ENCODE data around the gene GPR171.

Gene GPR171

GRCh38 chr3:151182349-151183079, 20.5 kb downstream of the GPR171 start:
- Histone ChIP-seq H3K9me2 (replicated peaks; ENCODE audit: insufficient read depth, low read length) (no peaks in the 10 kb centered on the region), H3K4me2 (ENCODE audit: low read depth, low read length, poor library complexity, severe bottlenecking) (no peak overlapping the region), H3F3A (ENCODE audit: insufficient read depth) (no peaks in the 10 kb centered on the region), H3K27me3 (ENCODE audit: low read length) (no peaks in the 10 kb centered on the region), H3K9ac (ENCODE audit: low read length) (no peak overlapping the region), H3K79me2 (ENCODE audit: insufficient read depth, low read length) (no peaks in the 10 kb centered on the region), H4K20me1 (ENCODE audit: low read depth, low read length) (no peaks in the 10 kb centered on the region), H3K9me3 (ENCODE audit: insufficient read depth, low read length) (no peaks in the 10 kb centered on the region), H3K27ac (ENCODE audit: low read depth, low read length) (no peak overlapping the region), H3K36me3 (ENCODE audit: low read length) (no peaks in the 10 kb centered on the region; the same call in 1 of the 2 replicates), H3K4me3 (ENCODE audit: insufficient read depth, low read length, poor library complexity, severe bottlenecking) (no peak overlapping the region), H2AFZ (ENCODE audit: low read depth, low read length, severe bottlenecking) (no peak overlapping the region)
- TF ChIP-seq, protein P1, sequence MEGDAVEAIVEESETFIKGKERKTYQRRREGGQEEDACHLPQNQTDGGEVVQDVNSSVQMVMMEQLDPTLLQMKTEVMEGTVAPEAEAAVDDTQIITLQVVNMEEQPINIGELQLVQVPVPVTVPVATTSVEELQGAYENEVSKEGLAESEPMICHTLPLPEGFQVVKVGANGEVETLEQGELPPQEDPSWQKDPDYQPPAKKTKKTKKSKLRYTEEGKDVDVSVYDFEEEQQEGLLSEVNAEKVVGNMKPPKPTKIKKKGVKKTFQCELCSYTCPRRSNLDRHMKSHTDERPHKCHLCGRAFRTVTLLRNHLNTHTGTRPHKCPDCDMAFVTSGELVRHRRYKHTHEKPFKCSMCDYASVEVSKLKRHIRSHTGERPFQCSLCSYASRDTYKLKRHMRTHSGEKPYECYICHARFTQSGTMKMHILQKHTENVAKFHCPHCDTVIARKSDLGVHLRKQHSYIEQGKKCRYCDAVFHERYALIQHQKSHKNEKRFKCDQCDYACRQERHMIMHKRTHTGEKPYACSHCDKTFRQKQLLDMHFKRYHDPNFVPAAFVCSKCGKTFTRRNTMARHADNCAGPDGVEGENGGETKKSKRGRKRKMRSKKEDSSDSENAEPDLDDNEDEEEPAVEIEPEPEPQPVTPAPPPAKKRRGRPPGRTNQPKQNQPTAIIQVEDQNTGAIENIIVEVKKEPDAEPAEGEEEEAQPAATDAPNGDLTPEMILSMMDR (IDR thresholded peaks at IDR 0.05; ENCODE audit: insufficient read depth, low read length, poor library complexity, severe bottlenecking) = no peak
- TF ChIP-seq EZH2phosphoT487 (conservative IDR thresholded peaks at IDR 0.05; ENCODE audit: low read length) = no peak

DNA sequence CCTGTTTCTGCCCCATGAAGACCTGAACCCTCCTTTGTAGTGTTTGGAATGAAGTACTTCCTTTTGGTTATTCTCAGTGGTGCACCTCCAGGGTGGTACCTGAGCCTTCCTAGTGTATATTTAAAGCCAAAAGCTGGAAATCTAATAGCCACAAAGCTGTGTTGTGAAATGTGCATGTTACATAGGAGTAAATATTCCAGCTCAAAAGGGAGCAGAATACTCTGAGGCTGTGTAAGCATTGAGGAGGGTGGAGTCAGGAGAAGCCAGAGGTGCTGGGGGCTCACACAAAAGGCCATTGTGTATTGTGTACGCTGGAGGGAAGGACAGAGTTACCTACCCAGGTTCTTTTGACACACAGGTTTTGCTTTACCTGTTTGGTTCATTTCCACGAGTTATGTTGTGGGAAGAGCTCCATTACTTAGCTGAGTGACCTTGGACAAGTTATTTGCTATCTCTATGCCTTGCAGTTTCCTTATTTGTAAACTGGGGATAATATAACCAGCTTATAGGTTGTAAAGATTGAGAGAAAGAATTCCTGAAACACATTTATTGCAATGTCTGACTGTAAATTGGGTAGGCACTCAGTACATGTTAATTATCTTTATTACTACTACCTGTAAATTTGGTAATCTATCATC, 24.7 kb downstream of the GPR171 start:
- no peaks in the 10 kb centered on the region; the same call in 1 of the 2 replicates for H3K36me3 ChIP-seq (ENCODE audit: low read length)
- no peaks in the 10 kb centered on the region for H3K79me2 ChIP-seq (ENCODE audit: insufficient read depth, low read length)
- no peaks in the 10 kb centered on the region for H3K9me3 ChIP-seq (ENCODE audit: insufficient read depth, low read length)

GRCh38 chr3:151175952-151176351, 27.1 kb downstream of the GPR171 start:
- TF ChIP-seq, protein P1 (IDR thresholded peaks at IDR 0.05; ENCODE audit: insufficient read depth, low read length, poor library complexity, severe bottlenecking) = no peak
- no peak for TF ChIP-seq EZH2phosphoT487 (conservative IDR thresholded peaks at IDR 0.05; ENCODE audit: low read length)
- no peaks in the 10 kb centered on the region for H3K79me2 ChIP-seq (ENCODE audit: insufficient read depth, low read length)
- no peaks in the 10 kb centered on the region for H3K27me3 ChIP-seq (ENCODE audit: low read length)
- no peak overlapping the region for H3K4me2 ChIP-seq (ENCODE audit: low read depth, low read length, poor library complexity, severe bottlenecking)
- no peak overlapping the region for H3K4me3 ChIP-seq (ENCODE audit: insufficient read depth, low read length, poor library complexity, severe bottlenecking)
- H2AFZ ChIP-seq (ENCODE audit: low read depth, low read length, severe bottlenecking) = no peak overlapping the region
- H3K9me2 ChIP-seq (replicated peaks; ENCODE audit: insufficient read depth, low read length) = no peaks in the 10 kb centered on the region
- H3K9ac ChIP-seq (ENCODE audit: low read length) = no peak overlapping the region
- H3K36me3 ChIP-seq (ENCODE audit: low read length) = no peaks in the 10 kb centered on the region; the same call in 1 of the 2 replicates
- no peaks in the 10 kb centered on the region for H3F3A ChIP-seq (ENCODE audit: insufficient read depth)
- no peaks in the 10 kb centered on the region for H4K20me1 ChIP-seq (ENCODE audit: low read depth, low read length)
- no peaks in the 10 kb centered on the region for H3K9me3 ChIP-seq (ENCODE audit: insufficient read depth, low read length)
- H3K27ac ChIP-seq (ENCODE audit: low read depth, low read length) = no peak overlapping the region

More for the DNA sequence above, 24.7 kb downstream of the GPR171 start:
- Histone ChIP-seq H3K4me3 (ENCODE audit: insufficient read depth, low read length, poor library complexity, severe bottlenecking) (no peak overlapping the region), H3K9me2 (replicated peaks; ENCODE audit: insufficient read depth, low read length) (no peaks in the 10 kb centered on the region), H3F3A (ENCODE audit: insufficient read depth) (no peaks in the 10 kb centered on the region), H3K4me2 (ENCODE audit: low read depth, low read length, poor library complexity, severe bottlenecking) (no peak overlapping the region), H2AFZ (ENCODE audit: low read depth, low read length, severe bottlenecking) (no peak overlapping the region), H3K27me3 (ENCODE audit: low read length) (no peaks in the 10 kb centered on the region), H3K9ac (ENCODE audit: low read length) (no peak overlapping the region), H3K27ac (ENCODE audit: low read depth, low read length) (no peak overlapping the region), H4K20me1 (ENCODE audit: low read depth, low read length) (no peaks in the 10 kb centered on the region)
- TF ChIP-seq EZH2phosphoT487 (conservative IDR thresholded peaks at IDR 0.05; ENCODE audit: low read length) = no peak

DNA sequence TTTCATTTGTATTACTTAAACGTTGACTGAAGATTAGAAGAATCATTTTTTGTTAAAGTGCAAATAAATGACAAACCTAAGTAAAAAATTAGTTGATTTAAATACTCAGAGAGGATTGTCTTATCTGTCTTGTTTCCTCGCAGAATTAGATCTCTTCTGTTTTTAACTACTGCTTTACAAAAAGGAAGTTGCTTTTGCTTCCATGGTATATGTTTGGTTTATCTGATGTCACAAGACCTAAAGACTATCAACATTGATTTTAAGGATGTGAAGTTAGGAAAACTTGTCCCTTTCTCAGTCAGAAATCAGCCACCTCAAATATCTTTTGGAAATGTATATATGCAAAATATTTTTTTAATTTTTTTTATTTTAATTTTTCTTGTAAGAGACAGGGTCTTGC, 28.7 kb downstream of the GPR171 start:
- Histone ChIP-seq H3F3A (ENCODE audit: insufficient read depth) (no peaks in the 10 kb centered on the region), H3K9ac (ENCODE audit: low read length) (no peak overlapping the region), H2AFZ (ENCODE audit: low read depth, low read length, severe bottlenecking) (no peak overlapping the region), H3K27ac (ENCODE audit: low read depth, low read length) (no peak overlapping the region), H3K27me3 (ENCODE audit: low read length) (no peaks in the 10 kb centered on the region), H3K9me3 (ENCODE audit: insufficient read depth, low read length) (no peaks in the 10 kb centered on the region), H3K36me3 (ENCODE audit: low read length) (no peaks in the 10 kb centered on the region), H3K4me3 (ENCODE audit: insufficient read depth, low read length, poor library complexity, severe bottlenecking) (no peak overlapping the region), H3K79me2 (ENCODE audit: insufficient read depth, low read length) (no peaks in the 10 kb centered on the region), H3K9me2 (replicated peaks; ENCODE audit: insufficient read depth, low read length) (no peaks in the 10 kb centered on the region), H3K4me2 (ENCODE audit: low read depth, low read length, poor library complexity, severe bottlenecking) (no peak overlapping the region), H4K20me1 (ENCODE audit: low read depth, low read length) (no peaks in the 10 kb centered on the region)
- TF ChIP-seq EZH2phosphoT487 (conservative IDR thresholded peaks at IDR 0.05; ENCODE audit: low read length) = no peak
- TF ChIP-seq, protein P1 (IDR thresholded peaks at IDR 0.05; ENCODE audit: insufficient read depth, low read length, poor library complexity, severe bottlenecking) = no peak
